ENCODE measurements around the gene ITIH1. TPM values are rescaled to one million over a fixed set of nuclear protein-coding genes. Genes with fewer than 3 reads are reported as not detected.

The ITIH1 gene
- total RNA-seq, 1 experiment from 2014 or later = not detected

DNA sequence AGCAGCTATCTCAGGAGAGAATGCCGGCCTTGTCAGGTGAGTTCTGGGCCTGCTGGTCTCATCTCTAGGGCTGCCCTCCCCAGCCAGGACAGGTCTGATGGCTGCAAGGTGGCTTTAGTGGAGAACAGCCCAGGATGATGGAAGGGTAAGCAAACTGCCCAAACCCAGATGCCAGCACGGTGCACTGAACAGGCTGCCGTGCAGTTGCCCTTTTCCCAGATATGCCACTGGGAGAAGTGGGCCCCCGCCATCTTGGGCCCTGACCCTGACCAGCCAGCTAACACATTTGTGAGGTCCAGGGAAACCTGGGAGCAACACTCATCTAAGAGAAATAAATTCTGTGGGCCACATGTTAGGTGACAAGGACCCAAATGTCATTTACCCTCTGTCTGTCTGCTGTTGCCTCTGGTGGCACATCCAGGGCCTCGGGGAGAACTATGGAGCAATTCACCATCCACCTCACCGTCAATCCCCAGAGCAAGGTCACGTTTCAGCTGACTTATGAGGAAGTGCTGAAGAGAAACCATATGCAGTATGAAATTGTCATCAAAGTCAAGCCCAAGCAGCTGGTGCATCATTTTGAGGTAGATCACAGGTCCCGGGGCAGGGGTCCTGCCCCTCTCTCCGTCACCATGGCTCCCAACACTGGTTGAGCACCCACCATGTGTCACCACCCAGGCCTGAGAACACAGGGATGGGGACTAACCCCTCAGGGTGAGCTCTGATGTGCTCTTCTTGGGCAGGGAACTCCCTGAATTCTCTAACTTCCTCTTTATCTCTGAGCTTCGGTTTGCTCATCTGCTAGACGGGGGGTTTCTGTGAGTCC is 1.8 kb downstream of the ITIH1 start:
- H3K36me3 Mint-ChIP-seq (ENCODE audit: insufficient read depth in 1 of 3, low read depth in 3 of 3) = no peaks in the 10 kb centered on the region

More for the DNA sequence above, 1.8 kb downstream of the ITIH1 start:
- H4K20me1 ChIP-seq (ENCODE audit: control insufficient read depth, insufficient read depth, insufficient read length) = no peaks in the 10 kb centered on the region
- H3K27me3 ChIP-seq (ENCODE audit: insufficient read depth, low read length) = no peaks in the 10 kb centered on the region
- no peak overlapping the region for H3K27ac Mint-ChIP-seq
- H2BK12ac ChIP-seq (ENCODE audit: insufficient read length, low read depth, low read length) = no peak overlapping the region
- no peaks in the 10 kb centered on the region for H3K9me3 Mint-ChIP-seq
- no peak overlapping the region for H2AFZ ChIP-seq (ENCODE audit: low read length)
- H3K4me2 ChIP-seq (ENCODE audit: insufficient read depth, insufficient read length, low read length) = no peak overlapping the region
- no peak overlapping the region for H3K23ac ChIP-seq (ENCODE audit: insufficient read length, low read depth, low read length)
- no peak overlapping the region for H2BK120ac ChIP-seq (ENCODE audit: low read depth, low read length, poor library complexity, severe bottlenecking)
- H4K91ac ChIP-seq (ENCODE audit: insufficient read length, low read depth, low read length) = no peak overlapping the region
- no peak overlapping the region for H3K4ac ChIP-seq (ENCODE audit: low read depth, low read length)
- no peaks in the 10 kb centered on the region for H3K79me2 ChIP-seq (ENCODE audit: insufficient read depth, low read length)
- no peak overlapping the region for H3K18ac ChIP-seq (ENCODE audit: insufficient read length, low read depth, low read length)
- H3K9ac ChIP-seq (ENCODE audit: extremely low read depth, insufficient read length, low read length) = no peak overlapping the region
- no peak for DNase-seq
- no peak overlapping the region for H2BK5ac ChIP-seq (ENCODE audit: insufficient read length, low read length)
- H3K27me3 Mint-ChIP-seq (ENCODE audit: low read depth) = peaks cover 13% of the 10 kb centered on the region
- TF ChIP-seq, protein P1, sequence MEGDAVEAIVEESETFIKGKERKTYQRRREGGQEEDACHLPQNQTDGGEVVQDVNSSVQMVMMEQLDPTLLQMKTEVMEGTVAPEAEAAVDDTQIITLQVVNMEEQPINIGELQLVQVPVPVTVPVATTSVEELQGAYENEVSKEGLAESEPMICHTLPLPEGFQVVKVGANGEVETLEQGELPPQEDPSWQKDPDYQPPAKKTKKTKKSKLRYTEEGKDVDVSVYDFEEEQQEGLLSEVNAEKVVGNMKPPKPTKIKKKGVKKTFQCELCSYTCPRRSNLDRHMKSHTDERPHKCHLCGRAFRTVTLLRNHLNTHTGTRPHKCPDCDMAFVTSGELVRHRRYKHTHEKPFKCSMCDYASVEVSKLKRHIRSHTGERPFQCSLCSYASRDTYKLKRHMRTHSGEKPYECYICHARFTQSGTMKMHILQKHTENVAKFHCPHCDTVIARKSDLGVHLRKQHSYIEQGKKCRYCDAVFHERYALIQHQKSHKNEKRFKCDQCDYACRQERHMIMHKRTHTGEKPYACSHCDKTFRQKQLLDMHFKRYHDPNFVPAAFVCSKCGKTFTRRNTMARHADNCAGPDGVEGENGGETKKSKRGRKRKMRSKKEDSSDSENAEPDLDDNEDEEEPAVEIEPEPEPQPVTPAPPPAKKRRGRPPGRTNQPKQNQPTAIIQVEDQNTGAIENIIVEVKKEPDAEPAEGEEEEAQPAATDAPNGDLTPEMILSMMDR (conservative IDR thresholded peaks at IDR 0.05) = no peak
- H4K8ac ChIP-seq (replicated peaks; ENCODE audit: insufficient read length, low read depth, low read length) = no peak overlapping the region
- peaks cover 12 to 13% of the 10 kb centered on the region in 2 experiments for H3K4me1 Mint-ChIP-seq
- no peak overlapping the region for H3K27ac ChIP-seq (ENCODE audit: insufficient read length, low read depth, low read length)
- no peak overlapping the region; a peak in 1 of 5 replicates for H3K4me3 Mint-ChIP-seq
- H3K79me1 ChIP-seq (ENCODE audit: insufficient read depth, low read depth, low read length, poor library complexity, severe bottlenecking) = no peaks in the 10 kb centered on the region
- H3K23me2 ChIP-seq (ENCODE audit: insufficient read length, low read depth, low read length, poor library complexity, severe bottlenecking) = no peaks in the 10 kb centered on the region
- no peak overlapping the region for H3K56ac ChIP-seq (ENCODE audit: insufficient read length, low read depth, low read length)
- no peak overlapping the region for H3T11ph ChIP-seq (ENCODE audit: low read length)
- H2BK20ac ChIP-seq (ENCODE audit: low read depth, low read length, poor library complexity, severe bottlenecking) = no peak overlapping the region
- H2AK5ac ChIP-seq (ENCODE audit: insufficient read length, low read length) = no peak overlapping the region
- no peak overlapping the region for H4K5ac ChIP-seq (ENCODE audit: insufficient read length, low read depth, low read length)
- no peaks in the 10 kb centered on the region for H3K9me3 ChIP-seq (ENCODE audit: control insufficient read depth, low read depth, low read length)
- WGBS (ENCODE audit: extremely low coverage, insufficient read length, low lambda C conversion rate) = no CpG with 5 or more reads among the region's 11 CpGs
- H3K14ac ChIP-seq (ENCODE audit: insufficient read depth, low read length) = no peak overlapping the region
- H3K4me1 ChIP-seq (ENCODE audit: insufficient read depth, low read length) = peaks cover 3% of the 10 kb centered on the region
- no peak overlapping the region for H2BK15ac ChIP-seq (ENCODE audit: low read depth, low read length)
